Activated naive CD4-positive, alpha-beta T cell treated with anti-CD3 and anti-CD28 coated beads, Interleukin-2, amount 50 U/mL, for 72 hours (primary cell): ENCODE results near the gene SLC35E2B. TPM values are rescaled to one million over a fixed set of nuclear protein-coding genes. Genes with fewer than 3 reads are reported as not detected.
"Not testable (repeated sequence)": the region's sequence is repeated elsewhere in the genome, so short reads cannot be mapped to it uniquely, and the experiment has no call there.

Experiments used
- ATAC-seq, 2 donors: fragments of 150-1000 bp; cut with Tn5 transposase; 2 replicates each; pipeline ENCODE4 v1.10.0; 2021; ENCODE audit warnings: mild to moderate bottlenecking in 2 of 2, moderate library complexity in 2 of 2
- DNase-seq, 2 donors: peaks; one replicate each; pipeline ENCODE4 v3.0.0; 2021 to 2022; ENCODE audit warnings: low spot score in 2 of 2
- H3K27ac Mint-ChIP-seq, 2 donors: one replicate each; pipeline ENCODE4 v1.8.0; 2022; ENCODE audit warnings: mild to moderate bottlenecking in 2 of 2, mixed read lengths in 2 of 2
- H3K36me3 Mint-ChIP-seq, 2 donors: one replicate each; pipeline ENCODE4 v1.8.0; 2022; ENCODE audit warnings: mixed read lengths in 2 of 2
- H3K9me3 Mint-ChIP-seq, 2 donors: one replicate each; pipeline ENCODE4 v1.8.0; 2022; ENCODE audit warnings: mixed read lengths in 2 of 2
- total RNA-seq, 2 donors: library from RNA; stranded (reverse); gene quantifications; one replicate each; pipeline ENCODE4 v1.2.3, GENCODE V29; 2022

Gene SLC35E2B
- total RNA-seq, 2 donors from 2014 or later = 19.0 to 48.5 TPM

GRCh38 chr1:1683104-1683905 is 9.3 kb downstream of the SLC35E2B start:
- DNase-seq (no peak), ATAC-seq (no peak)
- peaks cover 0 to 3% of the 10 kb centered on the region in 2 donors for H3K36me3 Mint-ChIP-seq
- H3K9me3 Mint-ChIP-seq = no peaks in the 10 kb centered on the region
- no peak overlapping the region for H3K27ac Mint-ChIP-seq

- Mint-ChIP-seq H3K36me3 (peaks cover 0 to 11% of the 10 kb centered on the region in 2 donors), H3K9me3 (no peaks in the 10 kb centered on the region), H3K27ac (no peak overlapping the region)
- ATAC-seq (no peak), DNase-seq (no peak)
These were observed 11.7 kb downstream of the SLC35E2B start for GRCh38 chr1:1680912-1681273.

- DNase-seq (no peak), ATAC-seq (no peak)
- peaks cover 0 to 11% of the 10 kb centered on the region in 2 donors for H3K36me3 Mint-ChIP-seq
- no peaks in the 10 kb centered on the region for H3K9me3 Mint-ChIP-seq
- no peak overlapping the region for H3K27ac Mint-ChIP-seq
These were observed 12.3 kb downstream of the SLC35E2B start for GRCh38 chr1:1680031-1680911.

GRCh38 chr1:1678581-1679380 is 13.8 kb downstream of the SLC35E2B start:
- peak overlapping the region; percentile 96 to 99 for H3K27ac Mint-ChIP-seq
- peak; percentile 59 to 89 for ATAC-seq
- H3K36me3 Mint-ChIP-seq = peaks cover 0 to 11% of the 10 kb centered on the region in 2 donors
- peak in 1 of 2 donors; percentile 78 for DNase-seq
- no peaks in the 10 kb centered on the region for H3K9me3 Mint-ChIP-seq

- peak; percentile 62 to 70 for ATAC-seq
- Mint-ChIP-seq H3K27ac (peak overlapping the region; percentile 96 to 99), H3K9me3 (no peaks in the 10 kb centered on the region), H3K36me3 (peaks cover 0 to 11% of the 10 kb centered on the region in 2 donors)
- DNase-seq = peak; percentile 50 to 62
These were observed 14.6 kb downstream of the SLC35E2B start for GRCh38 chr1:1677718-1678580.

GRCh38 chr1:1676087-1676486 is 16.5 kb downstream of the SLC35E2B start:
- ATAC-seq, DNase-seq, H3K9me3 Mint-ChIP-seq, H3K27ac Mint-ChIP-seq: not testable (repeated sequence)
- H3K36me3 Mint-ChIP-seq = peaks cover 0 to 11% of the 10 kb centered on the region in 2 donors

GRCh38 chr1:1675218-1675617 is 17.4 kb downstream of the SLC35E2B start:
- H3K9me3 Mint-ChIP-seq, H3K27ac Mint-ChIP-seq, ATAC-seq, DNase-seq: not testable (repeated sequence)
- H3K36me3 Mint-ChIP-seq = peaks cover 0 to 11% of the 10 kb centered on the region in 2 donors

- peaks cover 0 to 11% of the 10 kb centered on the region in 2 donors for H3K36me3 Mint-ChIP-seq
- H3K27ac Mint-ChIP-seq = not testable (repeated sequence)
These were observed 17.8 kb downstream of the SLC35E2B start for GRCh38 chr1:1674806-1675205.

GRCh38 chr1:1672181-1672965 is 20.2 kb downstream of the SLC35E2B start:
- H3K36me3 Mint-ChIP-seq = peaks cover 0 to 3% of the 10 kb centered on the region in 2 donors
- ATAC-seq = no peak
- peak overlapping the region; percentile 39 to 50 for H3K27ac Mint-ChIP-seq
- no peak for DNase-seq
- no peaks in the 10 kb centered on the region for H3K9me3 Mint-ChIP-seq

More at GRCh38 chr1:1674806-1675205, 17.8 kb downstream of the SLC35E2B start:
- ATAC-seq, H3K9me3 Mint-ChIP-seq, DNase-seq: not testable (repeated sequence)

GRCh38 chr1:1671365-1672119 is 21.1 kb downstream of the SLC35E2B start:
- ATAC-seq (no peak), DNase-seq (no peak)
- Mint-ChIP-seq H3K9me3 (no peaks in the 10 kb centered on the region), H3K36me3 (peaks cover 0 to 4% of the 10 kb centered on the region in 2 donors), H3K27ac (no peak overlapping the region)

- H3K9me3 Mint-ChIP-seq = no peaks in the 10 kb centered on the region
- H3K27ac Mint-ChIP-seq = peak overlapping the region in 1 of 2 donors; percentile 86
- ATAC-seq (no peak), DNase-seq (no peak)
- H3K36me3 Mint-ChIP-seq = peaks cover 0 to 4% of the 10 kb centered on the region in 2 donors
These were observed 21.7 kb downstream of the SLC35E2B start for GRCh38 chr1:1670866-1671265.

GRCh38 chr1:1669468-1670440 is 22.8 kb downstream of the SLC35E2B start:
- no peaks in the 10 kb centered on the region for H3K9me3 Mint-ChIP-seq
- peaks cover 0 to 4% of the 10 kb centered on the region in 2 donors for H3K36me3 Mint-ChIP-seq
- ATAC-seq = no peak
- no peak for DNase-seq
- H3K27ac Mint-ChIP-seq = peak overlapping the region in 1 of 2 donors; percentile 44

GRCh38 chr1:1666526-1666925 is 26.1 kb downstream of the SLC35E2B start:
- no peaks in the 10 kb centered on the region for H3K9me3 Mint-ChIP-seq
- H3K36me3 Mint-ChIP-seq = peaks cover 0 to 4% of the 10 kb centered on the region in 2 donors
- ATAC-seq = no peak
- no peak for DNase-seq
- peak overlapping the region in 1 of 2 donors; percentile 44 for H3K27ac Mint-ChIP-seq
